Daoy (cell line): ENCODE data around the gene WWOX. TPM values are rescaled to one million over a fixed set of nuclear protein-coding genes. Genes with fewer than 3 reads are reported as not detected.

Source experiments
- DNase-seq: peaks from one replicate; pipeline ENCODE4 v3.0.0-alpha.2; 2015; ENCODE audit warnings: low read depth
- total RNA-seq: library from RNA; depleted of rRNA; stranded (reverse); fragments of >200 nt; shearing (Covaris generic); gene quantifications from 2 replicates; pipeline ENCODE4 v1.2.3, GENCODE V29; 2014

WWOX gene
- total RNA-seq, 1 experiment from 2014 or later: 21.1 TPM

DNA sequence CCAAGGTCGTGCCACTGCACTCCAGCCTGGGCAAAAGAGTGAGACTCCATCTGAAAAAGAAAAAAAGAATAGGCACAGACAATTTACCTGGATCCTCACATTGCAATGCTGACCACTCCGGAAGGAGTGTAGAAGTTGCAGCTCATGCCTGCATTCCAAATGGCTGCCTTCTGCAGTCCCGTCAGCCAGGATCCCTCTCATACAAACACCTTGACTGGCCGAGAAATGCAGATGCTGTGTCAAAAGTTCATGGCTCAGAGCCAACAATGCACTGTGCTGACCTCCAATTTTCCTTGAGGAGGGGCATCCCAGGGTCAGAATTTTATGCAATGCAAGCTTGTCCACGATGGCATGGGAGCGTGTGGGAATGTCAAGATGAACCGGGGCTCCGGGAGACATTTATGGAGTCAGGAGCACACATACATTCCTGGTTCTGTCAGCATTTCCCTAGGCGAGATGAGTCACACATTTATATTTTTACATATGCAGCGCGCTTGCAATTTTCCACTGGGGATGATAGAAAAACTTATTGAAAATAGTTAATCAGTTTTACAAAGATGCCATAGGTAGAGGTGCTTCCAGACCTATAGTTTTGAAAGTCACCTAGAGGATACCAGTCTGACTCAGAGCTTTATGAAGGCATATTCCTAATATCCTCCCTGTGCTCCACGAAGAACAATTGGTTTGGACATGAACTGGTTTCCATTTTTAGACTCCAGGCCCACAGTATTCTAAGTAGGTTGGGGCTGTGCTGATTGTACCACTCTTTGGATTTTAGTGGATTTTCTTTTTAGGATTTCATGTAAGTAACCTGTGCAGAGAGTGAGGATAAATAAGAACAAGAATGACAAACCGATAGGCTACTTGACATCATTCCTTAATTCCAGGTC is 886.5 kb downstream of the WWOX start:
- DNase-seq: peak; percentile 60

DNA sequence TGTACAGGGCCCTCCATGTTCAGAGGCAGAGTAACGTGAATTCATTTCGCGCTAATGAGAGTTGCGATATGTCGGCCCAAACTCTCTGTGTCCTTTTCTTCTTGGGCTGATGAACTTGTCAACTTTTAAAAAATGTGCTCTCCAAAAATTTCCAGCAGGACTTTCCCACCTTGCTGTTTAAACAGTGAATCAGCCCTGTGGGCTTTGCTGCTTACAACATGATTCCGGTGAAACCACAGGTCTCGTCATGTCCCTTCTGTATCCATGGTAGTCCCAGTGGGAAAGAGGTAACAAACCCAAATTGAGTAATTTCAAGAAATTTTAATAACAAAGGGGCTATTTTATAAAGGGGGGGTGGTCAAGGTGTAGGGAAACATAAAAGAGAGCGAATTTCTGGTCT is 888.2 kb downstream of the WWOX start:
- DNase-seq: peak; percentile 83

DNA sequence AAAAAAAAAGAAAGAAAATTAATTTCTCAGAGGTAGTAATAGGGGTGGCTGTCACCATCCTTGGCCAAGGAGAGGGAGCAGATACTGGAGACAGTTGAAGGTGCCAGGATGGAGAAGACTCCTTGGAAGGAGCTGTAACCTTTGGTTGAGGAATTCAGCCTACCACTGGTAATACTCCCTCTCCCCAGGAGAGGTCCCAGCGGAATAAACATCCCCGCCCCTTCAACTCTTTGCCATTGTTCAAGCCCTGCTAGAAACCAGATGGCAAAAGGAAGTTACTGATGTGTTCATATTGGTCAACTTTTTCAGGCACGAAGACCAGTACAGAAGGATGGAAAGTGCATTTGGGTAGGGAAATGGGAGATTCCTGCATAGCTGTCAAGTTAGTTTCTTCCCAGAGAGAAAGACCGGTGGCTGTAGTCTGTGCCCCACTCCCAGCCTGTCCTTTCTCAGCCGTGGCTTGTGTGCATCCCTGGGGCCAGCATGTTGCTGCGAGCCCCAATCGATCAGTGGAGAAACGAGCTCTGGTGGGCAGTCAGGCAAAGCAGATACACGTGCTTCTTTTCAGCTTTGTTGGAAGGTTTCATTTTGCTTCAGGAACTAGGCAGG is 889.0 kb downstream of the WWOX start:
- DNase-seq: peak; percentile 62

DNA sequence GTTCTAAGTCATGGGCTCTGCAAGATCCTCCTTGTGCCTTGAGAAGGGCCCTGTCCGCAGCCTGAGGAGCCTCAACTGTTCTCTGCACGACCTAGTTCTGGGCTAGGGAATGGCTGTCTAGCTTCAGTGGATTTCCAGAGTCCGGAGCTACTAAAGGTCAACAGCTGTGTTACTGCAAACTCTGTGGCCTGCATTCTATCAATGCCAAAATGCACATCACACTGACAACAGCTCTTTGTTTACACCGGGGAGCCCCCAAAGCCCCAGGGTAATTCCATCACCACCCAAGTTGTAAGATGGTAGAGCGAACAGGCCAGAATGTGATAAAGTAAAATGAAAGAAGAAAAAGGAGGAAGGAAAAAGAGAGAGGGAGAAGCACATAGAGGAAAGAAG is 890.9 kb downstream of the WWOX start:
- no peak for DNase-seq

DNA sequence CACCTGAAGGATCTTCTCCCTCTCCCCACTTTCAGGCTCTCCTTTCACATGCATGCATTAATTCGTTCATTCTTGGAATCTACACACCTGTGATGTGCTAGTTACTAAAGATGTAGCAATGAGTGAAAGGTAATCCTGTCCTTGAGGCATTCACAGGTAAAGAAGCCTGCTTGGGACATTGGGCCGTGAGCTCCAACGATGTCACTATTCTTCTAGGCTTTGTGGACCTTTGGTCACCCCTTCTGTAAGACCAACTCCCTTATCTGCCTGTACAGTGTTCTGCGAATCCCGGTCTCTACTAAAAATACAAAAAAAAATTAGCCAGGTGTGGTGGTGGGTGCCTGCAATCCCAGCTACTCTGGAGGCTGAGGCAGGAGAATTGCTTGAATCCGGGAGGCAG is 892.5 kb downstream of the WWOX start:
- DNase-seq: no peak

DNA sequence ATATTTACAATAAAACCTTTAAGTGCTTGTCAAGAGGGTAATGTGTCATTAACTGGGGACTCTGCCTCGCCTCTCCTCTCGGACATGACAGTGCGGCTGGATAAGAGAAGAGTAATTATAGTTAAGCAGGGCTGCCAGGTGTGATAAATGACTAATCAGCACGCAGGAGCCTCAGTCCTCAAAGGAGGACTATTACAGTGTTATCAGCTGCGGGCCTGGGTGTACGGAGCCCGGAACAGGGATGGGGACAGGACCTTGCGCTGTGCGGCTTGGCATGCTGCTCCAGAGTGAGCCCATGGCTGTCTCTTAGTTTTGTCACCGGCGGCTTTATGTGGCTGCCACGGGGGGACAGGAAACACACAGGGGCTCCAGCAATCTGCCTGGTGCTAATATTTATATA is 893.9 kb downstream of the WWOX start:
- no peak for DNase-seq

DNA sequence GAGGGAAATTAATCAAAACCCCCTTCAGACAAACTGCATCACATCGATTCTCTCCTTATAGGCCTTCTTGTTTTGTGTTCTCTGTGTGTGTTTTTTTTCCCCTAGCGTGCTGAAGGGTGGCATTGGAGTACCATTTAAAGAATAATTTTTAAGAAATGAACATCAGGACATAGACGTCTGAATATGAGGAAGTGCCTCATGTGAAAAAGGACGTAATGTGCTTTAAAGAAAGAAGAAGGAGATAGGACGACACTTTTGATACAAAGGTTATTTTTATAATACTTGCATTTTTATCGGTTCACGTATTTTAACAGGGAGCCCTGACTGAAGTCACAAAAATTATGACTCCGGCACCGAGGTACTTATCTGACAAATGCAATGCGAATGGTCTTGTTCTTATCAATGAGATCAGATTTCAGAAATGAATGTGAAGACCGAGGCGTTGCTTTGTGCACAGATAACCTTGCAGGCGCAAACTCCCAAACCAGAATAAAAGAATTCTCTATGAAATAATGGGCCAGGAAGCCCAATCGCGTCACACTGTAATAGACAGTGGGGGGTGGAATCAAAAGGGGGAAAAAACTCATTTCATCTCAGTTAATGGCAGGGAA is 894.8 kb downstream of the WWOX start:
- DNase-seq: no peak

DNA sequence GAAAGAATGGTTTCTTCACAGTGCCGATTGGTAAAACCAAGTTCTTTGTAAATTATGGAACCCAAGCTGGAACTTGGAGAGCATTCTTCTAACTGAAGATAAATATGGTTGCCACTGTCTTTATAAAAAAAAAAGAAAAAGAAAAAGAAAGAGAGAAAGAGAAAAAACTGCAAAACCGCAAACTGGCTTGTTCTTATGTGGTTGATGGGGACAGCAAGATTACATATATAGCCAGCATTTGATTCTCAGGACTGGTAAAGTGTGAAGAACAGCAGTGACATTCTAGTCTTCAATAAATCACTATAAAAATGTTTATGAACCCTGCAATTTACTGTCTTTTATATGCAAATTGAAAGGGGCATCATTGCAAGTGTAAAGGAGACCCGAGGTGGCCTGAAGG is 896.0 kb downstream of the WWOX start:
- DNase-seq: no peak

DNA sequence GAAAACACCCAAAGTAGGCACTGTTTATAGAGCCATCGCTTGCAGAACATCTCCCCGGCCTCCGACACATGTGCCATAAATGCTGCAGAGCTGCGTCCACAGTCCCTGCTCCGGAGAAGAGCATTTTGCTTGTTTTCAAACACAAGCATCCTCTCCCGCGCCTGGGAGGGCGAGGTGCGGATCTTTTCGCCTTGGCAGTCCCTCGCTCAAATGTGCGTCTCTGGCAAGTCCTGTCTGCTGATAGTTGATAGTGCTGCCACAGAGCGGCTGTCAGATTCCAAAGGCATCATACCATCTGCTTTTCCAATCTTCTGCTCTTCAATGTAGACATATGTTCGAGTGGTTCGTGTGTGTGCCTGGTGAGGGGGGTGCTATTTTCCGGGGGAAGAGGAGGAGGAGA is 897.3 kb downstream of the WWOX start:
- DNase-seq: no peak

DNA sequence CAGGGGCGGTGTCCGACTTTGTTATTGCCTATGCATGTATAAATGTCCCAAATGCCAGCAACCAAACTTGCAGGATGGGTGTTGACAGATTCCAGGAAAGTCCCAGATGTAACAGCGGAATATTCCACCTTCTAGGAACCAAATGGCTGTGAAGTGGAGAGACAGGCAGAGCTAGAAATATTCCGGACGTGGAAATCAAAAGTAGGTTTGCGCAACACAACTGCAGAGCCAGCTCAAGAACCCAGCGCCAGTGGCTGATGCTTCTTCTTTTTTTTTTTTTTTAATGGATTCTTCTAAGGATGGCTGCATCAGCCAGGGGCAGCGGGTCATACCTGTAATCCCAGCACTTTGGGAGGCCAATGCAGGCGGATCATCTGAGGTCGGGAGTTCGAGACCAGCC is 899.4 kb downstream of the WWOX start:
- DNase-seq: no peak

DNA sequence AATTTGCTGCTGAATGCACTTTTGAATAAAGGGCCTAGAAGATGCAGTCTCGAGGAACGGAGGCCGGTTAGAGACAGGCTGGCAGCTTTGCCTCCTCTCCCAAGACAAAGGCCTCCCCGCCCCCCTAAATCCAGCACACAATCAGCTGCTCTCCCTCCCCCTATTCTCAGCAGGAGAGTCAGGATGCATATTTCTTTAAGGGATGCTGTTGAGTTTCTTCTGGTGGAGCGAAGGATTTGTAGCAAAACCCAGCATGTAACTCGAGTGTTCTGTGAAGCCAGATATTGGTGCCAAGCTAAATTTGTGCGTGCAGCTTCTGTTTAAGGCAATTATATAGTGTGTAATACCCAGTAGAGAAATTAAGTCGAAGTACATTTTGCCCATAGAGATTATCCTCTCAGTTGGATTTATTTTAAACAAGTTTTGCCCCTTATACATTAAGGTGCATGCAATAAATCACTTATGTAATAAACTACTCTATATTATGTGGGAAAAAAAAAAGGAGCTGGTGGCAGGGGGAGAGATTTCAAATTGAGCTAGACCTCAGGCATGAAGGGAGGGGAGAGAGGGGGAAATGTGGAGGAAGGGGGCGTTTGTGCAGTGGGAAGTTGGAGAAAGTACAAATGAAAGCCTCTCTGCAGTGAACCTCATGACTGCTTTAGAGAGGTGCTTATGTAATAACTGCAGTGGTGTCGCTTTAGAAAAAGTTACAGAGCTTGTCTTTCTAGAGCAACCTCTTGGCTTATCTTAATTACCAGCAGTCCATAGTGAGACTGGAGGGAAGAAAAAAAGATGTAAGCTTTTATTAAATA is 901.9 kb downstream of the WWOX start:
- no peak for DNase-seq

DNA sequence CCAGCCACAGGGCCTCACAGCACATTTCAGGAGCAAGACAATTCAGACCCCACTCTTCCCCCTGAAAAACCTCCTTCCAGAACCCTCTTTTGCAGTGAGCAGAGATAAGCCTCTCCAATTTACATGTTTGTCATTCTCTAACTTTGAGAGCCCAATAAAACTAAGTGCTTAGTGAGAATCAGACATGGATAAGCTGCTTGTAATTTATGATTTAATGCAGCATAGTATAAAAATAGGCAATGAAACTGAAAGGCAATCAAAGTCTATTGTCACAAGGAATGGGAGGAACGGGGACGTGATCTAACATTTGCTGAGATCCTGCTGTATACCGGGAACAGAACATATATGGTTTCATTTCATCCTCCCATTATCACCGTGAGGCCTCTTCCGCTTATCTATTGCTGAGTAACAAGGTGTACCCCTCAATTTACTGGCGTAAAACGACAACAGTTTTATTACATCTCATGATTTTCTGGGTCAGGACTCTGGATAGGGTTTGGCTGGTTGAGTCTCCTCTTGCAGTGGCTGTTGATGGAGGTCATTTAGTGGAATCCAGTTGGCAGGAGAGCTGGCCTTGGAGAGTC is 903.7 kb downstream of the WWOX start:
- DNase-seq: no peak

DNA sequence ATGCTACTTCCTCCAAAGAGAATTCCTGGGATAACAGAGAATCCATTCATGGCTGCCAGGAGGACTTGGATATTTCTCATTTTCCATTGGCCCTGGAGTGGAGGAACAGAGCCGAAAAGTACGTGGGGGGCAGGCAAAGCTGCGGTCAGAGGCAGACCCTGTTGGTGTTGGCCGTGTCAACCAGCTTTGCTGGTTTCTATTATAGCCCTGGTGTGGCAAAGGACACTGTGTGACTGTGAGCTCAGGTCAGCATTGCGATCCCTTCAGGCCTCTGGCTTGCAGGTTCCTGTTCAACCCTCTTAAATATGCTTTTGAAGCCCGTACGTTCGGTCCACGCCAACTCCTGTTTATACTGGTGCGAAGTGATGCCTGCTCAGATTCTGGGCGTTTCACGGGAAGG is 904.9 kb downstream of the WWOX start:
- DNase-seq: no peak

DNA sequence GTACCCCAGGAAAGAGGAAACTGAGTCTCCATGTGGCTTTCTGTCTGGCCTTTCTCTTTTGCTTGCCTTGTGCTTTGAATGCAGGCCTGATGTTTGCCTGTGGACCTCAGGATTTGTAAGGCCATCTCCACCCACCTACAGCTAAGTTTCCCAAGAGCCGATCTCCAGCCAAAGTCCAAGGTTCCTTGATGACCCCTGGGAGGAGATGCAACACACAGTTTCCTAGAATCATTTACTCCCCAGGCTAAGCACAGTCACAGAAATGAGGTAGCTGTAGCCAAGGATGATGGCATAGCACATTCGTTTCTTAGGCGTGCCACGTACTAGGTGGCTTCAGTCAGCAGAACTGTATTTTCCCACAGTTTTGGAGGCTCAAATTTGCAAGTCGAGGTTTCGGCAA is 905.6 kb downstream of the WWOX start:
- no peak for DNase-seq

DNA sequence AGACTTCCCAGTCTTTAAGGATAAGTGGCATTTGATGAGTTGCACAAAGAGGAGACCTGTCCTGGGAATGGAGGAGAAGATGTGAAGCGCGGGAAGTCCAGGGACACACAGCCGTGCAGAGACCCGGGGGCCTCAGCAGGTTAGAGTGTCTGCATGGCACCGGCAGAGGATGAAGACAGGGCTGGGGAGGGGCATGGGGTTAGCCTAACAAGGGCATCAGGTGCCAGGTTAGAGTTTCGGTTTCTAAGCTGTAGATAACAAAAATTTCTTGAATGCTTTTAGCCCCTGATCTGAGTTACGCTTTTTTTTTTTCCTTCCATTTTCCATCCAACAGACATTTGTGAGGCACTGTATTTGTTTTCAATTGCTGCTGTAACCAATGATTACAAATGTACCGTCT is 906.8 kb downstream of the WWOX start:
- DNase-seq: no peak

DNA sequence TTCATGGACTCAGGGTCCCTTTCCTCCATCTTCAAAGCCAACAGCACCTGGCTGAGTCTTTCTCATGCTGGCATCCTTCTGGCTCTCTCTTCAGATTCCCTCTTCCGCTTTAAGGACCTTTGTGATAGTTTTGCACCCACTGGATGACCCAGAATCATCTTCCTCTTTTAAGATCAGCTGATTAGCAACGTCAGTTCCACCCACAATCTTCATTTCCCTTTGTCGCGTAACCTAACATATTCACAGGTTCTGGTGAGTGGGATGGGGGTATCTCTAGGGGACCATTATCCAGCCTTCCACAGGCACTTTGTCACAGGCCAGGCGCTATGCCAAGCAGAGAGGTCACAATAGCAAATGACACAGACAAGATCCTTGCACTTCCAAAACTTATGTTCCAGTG is 907.3 kb downstream of the WWOX start:
- DNase-seq: no peak

DNA sequence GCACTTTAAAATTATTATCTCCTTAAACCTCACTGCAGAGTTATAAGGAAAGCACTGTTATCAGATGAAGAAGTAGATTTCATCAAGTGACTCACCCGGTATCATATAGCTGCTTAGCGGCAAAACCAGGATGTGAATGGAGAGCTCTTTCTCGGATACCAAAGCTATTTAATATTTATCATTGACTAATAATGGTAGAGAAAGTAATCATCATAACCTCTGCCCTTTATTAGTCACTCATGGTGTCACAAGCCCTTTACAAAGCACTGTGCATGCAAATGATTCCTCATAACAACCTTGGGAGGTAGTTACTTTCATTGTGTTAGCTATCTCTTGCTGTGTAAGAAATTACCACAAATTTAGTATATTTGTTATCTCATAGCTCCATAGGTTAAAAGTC is 908.2 kb downstream of the WWOX start:
- no peak for DNase-seq

DNA sequence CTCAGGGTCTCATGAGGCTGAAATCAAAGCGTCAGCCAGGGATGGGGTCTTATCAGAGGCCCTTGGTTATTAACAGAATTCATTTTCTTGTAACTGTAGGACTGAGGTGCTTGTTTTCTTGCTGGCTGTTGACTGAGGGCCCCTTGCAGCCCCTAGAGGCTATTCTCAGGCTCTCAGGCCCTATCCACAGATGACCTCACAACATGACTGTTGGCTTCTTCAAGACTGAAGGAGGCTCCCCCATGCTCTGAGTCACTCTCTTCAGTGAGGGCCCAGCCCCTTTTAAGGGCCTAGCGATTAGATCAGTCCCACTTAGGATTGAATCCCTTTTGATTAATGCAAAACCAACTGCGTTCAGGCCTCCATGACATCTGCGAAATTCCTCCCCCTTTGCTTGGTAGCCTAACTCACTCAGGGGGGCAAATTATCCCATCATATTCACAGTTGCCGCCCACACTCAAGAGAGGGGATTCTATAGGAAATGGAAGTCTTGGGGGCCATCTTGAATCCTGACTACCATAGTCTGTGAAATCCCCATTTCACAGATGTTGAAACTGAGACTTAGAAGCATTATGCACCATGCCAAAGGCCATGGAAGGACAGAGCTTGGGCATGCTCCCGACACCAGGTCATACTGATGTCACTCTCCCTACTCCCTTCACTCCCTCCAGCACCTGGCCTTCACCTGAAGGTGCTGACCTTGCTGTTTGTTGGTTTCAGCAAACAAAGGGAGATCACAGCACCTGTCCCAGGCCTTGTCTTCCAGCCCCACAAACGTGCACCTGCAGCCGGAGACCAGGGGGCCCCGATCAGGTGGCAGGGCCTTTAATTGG is 908.8 kb downstream of the WWOX start:
- DNase-seq: peak; percentile 77

DNA sequence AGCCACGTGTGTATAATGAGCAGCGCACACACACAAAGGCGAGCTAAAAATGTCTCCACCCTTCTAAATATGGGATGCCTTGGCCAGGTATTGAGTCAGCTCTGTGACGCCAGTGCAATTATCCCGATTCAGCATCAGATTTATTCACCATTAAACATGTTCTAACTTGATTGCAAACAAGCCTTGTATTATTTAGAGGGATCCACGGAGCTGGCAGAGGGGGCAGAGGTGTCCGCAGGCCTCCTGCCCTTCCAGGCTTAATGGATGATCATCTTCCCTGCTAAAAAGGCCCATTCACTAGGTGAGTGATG is 909.4 kb downstream of the WWOX start:
- DNase-seq: no peak

DNA sequence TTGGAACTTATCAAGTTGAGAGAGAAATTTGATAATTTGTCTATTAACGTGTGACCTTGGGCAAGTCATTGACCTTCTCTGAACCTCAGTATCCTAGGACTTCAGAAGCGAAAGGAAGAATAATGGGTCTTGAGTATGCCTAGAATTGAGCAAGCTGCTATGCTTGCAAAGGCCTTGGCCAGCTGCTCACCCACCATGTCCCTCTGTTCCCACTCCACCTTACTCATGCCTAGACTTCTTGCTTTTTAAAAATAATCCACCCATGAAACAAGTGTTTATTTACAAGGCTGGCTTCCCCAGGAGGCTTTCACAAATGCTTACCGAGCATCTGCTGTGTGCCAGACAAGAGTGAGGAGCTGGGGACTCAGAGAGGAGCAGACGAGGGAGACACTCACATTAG is 910.4 kb downstream of the WWOX start:
- no peak for DNase-seq

DNA sequence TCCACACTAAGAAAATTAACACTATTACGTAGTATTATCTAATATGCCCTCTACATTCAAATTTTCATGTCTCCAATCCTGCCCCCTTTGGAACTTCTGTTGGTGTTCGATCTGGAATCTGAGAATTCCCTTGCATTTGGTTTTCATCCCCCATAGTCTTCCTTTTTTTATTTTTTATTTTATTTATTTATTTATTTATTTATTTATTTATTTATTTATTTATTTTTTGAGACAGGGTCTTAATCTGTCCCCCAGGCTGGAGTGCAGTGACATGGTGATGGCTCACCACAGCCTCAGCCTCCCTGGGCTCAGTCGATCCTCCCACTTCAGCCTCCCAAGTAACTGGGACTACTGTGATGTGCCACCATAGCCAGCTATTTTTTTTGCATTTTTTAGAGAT is 911.8 kb downstream of the WWOX start:
- no peak for DNase-seq
